ENCODE data around the gene DSC2.

- TF ChIP-seq CTCF (conservative IDR thresholded peaks at IDR 0.05 in 1 of 2, IDR thresholded peaks at IDR 0.05 in 1 of 2; ENCODE audit: low read depth in 1 of 2, low read length in 2 of 2) (no peak), EZH2 (IDR thresholded peaks at IDR 0.05; ENCODE audit: low read length, missing control alignments) (no peak)
Observed at GRCh38 chr18:31061945-31062344, 40.3 kb downstream of the DSC2 start.
